SKM-1 treated with dmso at 0.1 percent for 144 hours (cell line): ENCODE results near the gene IGF2.

ENCODE experiments used
- DNase-seq: peaks from one replicate; lab custom pipeline; 2025; ENCODE audit not compliant: unreplicated experiment; lab: John Stamatoyannopoulos, UW

Gene IGF2

DNA sequence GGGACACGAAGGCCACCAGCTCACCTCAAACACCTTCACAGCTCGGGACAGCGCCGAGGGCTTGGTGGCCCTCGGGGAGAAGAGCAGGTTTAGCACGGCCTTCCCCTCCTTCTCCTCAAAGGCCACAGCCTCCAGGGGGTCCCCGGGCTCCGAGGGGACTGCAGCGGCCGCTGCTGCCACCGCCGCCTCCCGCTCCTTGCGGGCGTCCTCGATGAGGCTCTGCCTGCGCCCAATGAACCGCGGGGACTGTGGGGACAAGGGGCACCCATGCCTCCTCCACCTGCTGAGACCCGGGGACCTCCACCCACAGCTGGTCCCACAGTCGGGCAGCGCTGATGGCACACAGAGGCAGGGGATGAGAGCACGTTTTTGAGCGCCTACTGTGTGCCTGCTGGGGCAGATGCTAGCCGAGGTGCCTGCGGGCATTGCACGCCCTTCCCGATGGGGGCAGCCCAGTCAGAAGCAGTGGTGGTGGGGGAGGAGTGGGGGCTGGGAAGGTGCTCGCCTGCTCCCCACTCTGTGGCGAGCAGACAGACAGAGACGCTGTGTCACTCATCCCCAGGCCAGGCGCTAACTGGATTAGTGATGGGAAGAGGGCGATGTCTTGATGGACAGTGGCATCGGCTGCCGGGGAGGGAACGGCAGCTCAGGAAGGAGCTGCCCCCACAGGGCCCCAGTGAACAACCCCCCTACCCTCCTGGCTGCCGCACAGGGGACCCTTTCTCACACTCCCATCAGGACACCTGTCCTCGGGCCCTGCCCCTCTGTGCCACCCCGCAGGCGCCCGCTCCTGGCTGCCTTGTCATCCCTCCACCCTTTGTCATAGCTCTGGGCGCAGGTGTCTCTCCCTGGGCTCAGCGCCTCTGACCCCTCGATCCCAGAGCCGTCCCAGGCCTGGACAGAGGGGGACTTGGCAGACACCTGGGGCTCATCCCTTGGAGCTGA, 30.7 kb upstream of the IGF2 start:
- DNase-seq: no peak

- DNase-seq: no peak
Observed at GRCh38 chr11:2169005-2169378, 29.8 kb upstream of the IGF2 start.

- DNase-seq: no peak
Observed at GRCh38 chr11:2168286-2169004, 29.3 kb upstream of the IGF2 start.

DNA sequence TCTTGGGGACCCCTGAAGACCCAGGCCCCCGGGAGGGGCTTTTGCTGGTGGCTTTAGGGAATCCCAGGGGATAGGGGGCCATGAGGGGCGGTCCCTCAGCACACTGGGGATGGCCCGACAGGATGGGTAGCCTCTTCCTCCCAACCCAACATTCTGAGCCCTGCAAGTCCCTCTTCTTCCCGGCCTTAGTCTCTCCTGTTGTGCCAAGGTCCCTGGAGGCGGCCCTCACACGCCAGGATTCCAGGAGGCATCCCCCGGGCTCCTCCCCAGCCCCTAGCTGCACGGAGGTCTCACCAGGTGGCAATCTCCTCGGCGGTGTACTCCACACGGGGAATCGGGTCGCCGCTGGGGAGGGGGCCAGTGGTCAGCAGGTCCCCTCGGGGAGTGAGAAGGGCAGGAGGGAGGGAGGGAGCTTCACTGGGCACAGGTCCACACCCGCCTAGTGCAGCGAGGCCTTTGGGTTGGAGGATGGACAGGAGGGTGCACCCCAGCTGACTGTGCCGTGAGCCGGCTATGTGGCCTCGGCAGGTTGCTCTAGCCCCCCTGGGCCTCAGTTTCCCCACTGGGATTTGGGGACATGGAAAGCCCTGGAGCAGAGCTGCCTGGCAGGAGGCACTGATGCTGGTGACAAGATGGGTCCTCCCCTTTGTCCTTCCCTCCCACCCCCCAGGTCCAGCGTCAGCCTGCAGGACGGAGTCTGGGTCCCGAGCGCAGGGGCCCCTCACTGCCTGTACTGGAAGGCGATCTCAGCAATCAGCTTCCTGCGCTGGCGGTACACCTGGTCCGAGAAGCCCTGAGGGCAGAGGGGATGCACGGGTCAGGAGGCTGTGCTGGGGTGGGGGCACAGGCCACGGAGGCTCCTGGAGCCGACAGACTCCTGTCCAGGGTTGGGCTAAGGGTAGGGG, 28.2 kb upstream of the IGF2 start:
- no peak for DNase-seq

GRCh38 chr11:2166091-2166851, 27.1 kb upstream of the IGF2 start:
- no peak for DNase-seq

- no peak for DNase-seq
Observed at GRCh38 chr11:2165571-2165970, 26.4 kb upstream of the IGF2 start.

GRCh38 chr11:2164861-2165555, 25.8 kb upstream of the IGF2 start:
- DNase-seq: no peak

DNA sequence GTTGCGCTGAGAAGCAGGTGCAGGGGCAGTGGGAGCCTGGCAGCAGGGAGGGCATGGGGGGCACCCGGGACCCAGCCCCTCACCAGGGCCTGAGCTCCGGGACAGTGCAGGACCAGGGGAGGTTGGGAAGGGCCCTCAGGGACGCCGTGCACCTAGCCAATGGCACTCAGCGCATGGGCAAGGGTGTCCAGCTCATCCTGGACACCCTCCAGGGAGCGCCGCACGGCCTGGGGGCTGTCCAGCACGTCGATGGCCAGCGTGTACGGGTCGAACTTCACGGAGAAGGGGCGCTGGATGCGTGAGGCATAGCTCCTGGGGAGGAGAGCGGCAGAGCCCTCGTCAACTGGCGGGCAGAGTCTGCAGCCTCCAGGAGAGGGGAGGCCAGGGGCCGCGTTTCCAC, 24.9 kb upstream of the IGF2 start:
- no peak for DNase-seq

- no peak for DNase-seq
Observed at GRCh38 chr11:2163428-2163978, 24.3 kb upstream of the IGF2 start.

- DNase-seq: no peak
Observed at GRCh38 chr11:2160736-2161259, 21.6 kb upstream of the IGF2 start, which contains the start of gene INS. Gene INS, minus strand, starts transcription at chr11:2161209. Its CDS starts 238 bp downstream, at chr11:2160971.

DNA sequence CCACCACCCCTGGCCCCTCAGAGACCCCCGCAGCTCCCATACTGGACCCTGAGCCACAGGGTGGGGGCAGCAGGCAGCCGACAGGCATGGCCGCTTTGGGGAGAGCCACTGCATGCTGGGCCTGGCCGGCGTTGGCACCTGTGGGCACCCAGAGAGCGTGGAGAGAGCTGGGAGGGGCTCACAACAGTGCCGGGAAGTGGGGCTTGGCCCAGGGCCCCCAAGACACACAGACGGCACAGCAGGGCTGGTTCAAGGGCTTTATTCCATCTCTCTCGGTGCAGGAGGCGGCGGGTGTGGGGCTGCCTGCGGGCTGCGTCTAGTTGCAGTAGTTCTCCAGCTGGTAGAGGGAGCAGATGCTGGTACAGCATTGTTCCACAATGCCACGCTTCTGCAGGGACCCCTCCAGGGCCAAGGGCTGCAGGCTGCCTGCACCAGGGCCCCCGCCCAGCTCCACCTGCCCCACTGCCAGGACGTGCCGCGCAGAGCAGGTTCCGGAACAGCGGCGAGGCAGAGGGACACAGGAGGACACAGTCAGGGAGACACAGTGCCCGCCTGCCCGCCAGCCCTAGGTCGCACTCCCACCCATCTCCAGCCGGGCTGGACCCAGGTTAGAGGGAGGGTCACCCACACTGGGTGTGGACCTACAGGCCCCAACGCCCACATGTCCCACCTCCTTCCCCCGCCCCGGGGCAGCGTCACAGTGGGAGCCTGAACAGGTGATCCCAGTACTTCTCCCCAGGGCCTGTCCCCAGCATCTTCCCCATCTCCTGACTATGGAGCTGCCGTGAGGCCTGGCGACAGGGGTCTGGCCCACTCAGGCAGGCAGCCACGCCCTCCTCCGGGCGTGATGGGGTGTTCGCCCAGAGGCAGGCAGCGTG, 20.6 kb upstream of the IGF2 start:
- DNase-seq: no peak

GRCh38 chr11:2158966-2159365, 19.8 kb upstream of the IGF2 start:
- DNase-seq: no peak

DNA sequence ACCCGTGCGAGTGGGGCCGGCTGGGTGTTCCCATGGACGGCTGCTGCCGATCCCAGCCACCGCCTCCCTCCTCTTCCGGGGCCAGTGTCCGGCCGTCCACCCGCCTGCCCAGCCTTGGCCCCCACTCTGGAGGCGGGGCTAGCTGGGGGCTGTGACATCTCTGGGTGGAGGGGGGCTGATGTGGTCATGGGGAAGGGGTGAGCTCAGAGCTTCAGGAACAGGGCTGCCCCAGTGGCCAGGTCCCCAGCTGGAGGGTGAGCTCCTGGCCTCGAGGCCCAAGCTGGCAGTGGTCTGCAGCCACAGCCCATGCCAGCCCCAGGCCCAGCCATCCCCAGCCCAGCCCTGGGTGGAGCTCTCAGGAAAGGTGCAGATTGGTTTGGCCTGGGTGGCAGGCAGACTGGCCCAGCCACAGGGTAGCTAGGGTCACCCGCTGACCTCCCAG, 19.1 kb upstream of the IGF2 start:
- no peak for DNase-seq

- no peak for DNase-seq
Observed at GRCh38 chr11:2157294-2158040, 18.3 kb upstream of the IGF2 start.

- peak; percentile 35 for DNase-seq
Observed at GRCh38 chr11:2156416-2157182, 17.4 kb upstream of the IGF2 start.

DNA sequence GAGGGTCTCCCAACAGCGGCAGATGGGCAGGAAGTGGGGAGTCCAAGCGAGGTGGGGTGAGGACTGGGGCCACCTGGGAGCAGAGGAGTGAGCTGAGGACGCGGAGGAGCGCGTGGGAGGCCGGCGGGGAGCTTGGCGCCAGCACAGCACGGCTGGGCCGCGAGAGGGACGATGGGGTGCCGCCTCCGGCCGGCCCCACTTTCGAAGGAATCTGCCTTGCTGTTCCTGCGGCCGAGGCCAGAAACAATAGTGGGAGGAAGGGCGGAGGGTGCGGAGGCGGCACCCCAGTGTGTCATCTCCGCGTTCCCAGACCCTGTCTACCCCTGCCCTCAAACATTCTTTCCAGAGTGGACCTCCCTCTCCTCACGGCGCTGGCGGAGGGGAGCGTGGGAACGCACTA, 16.3 kb upstream of the IGF2 start:
- DNase-seq: no peak

- no peak for DNase-seq
Observed at GRCh38 chr11:2154889-2155288, 15.7 kb upstream of the IGF2 start.
